ENCODE data around the gene CACNA1C.
"Not testable (repeated sequence)": the region's sequence is repeated elsewhere in the genome, so short reads cannot be mapped to it uniquely, and the experiment has no call there.

CACNA1C gene

DNA sequence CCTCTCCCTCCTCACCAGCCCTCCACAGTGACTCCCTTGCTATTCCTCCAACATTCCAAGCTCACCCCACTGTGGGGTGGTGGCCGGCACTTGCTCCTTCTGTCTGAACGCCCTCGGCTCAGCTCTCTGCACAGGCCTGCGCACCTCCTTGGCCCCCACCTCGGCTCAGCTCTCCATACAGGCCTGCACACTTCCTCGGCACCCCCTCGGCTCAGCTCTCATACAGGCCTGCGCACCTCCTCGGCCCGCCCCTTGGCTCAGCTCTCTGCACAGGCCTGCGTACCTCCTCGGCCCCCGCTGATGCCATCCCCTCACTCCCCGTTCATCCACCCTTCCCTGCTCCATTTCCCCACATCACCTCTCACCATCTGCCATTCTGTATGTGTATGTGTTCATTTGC is 409.3 kb downstream of the CACNA1C start:
- DNase-seq (ENCODE audit: extremely low read depth in 1 of 2, low read depth in 1 of 2): no peak

GRCh38 chr12:2463719-2464118 is 410.9 kb downstream of the CACNA1C start:
- no peak for DNase-seq (ENCODE audit: extremely low read depth in 1 of 2, low read depth in 1 of 2)

DNA sequence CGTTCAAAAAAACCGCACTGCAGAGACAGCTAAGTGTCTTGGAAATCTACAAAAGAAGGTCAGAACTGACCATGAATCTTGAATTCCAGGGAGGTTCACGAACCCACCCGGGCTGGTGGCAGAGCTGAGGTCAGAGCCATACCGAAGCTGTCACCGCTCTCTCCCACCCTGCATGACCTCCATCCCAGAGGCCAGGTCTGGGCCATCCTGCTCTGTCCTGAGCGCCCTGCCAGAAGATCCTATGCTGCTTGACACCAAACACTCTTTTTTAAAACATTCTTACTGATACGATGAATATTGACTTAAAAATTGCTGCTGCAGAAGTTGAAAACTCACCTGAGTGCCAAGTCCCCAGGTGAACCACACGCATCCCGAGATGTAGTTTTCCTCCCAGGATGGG is 412.9 kb downstream of the CACNA1C start:
- DNase-seq (ENCODE audit: extremely low read depth in 1 of 2, low read depth in 1 of 2): no peak

DNA sequence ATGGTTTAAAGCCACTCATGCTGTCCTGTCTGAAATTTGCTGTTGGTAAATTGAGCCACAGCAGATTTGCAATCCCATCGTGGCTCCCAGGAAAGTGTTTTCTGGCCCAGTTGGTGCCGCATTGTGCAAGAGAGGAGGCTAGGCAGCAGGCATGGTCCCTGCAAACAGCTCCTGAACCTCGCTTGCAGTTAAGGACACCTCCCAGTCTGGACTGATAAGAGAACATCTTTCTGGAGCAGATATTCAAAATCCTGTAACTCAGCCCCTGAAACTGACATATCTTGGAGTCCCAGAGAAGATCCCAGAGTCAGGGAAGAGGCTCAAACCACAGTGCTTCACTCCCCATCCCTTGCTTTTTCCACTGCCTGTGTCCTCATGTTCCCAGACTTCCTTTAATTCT is 413.4 kb downstream of the CACNA1C start:
- no peak for DNase-seq (ENCODE audit: extremely low read depth in 1 of 2, low read depth in 1 of 2)

DNA sequence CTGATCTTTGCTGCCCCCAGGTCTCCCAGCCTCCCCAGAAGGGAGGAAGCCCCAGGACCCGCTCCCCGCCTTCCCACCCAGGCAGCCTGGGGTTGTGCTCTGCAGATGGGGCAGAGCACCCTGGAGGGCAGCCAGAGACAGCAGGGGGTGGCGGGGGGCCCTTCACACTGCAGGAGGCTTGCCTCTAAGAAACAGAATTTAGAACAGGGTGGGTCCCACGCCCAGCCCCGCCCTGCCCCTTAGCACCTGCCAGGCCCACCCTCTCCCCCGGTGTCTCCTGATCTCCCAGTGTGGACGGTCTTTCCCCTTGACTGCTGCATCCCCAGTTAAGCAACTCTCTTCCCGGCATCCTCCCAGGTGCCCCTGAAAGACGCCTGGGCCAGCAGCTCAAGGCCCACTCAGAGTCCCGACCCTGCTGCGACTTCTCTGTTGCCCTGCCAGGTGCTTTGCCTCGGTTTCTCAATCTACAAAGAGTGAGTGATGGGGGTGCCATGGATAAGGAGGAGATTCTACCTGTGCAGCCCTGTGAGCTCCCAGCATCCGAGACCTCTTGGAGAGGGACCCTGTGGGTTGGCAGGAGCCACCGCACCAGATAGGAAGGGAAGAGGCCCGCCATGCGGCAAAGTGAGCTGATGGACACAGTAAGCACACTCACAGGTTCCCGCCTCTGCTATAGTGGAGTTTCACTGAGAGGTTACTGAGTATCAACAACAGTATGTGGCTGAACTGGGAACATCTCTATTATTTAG is 414.8 kb downstream of the CACNA1C start:
- DNase-seq (ENCODE audit: extremely low read depth in 1 of 2, low read depth in 1 of 2): no peak

DNA sequence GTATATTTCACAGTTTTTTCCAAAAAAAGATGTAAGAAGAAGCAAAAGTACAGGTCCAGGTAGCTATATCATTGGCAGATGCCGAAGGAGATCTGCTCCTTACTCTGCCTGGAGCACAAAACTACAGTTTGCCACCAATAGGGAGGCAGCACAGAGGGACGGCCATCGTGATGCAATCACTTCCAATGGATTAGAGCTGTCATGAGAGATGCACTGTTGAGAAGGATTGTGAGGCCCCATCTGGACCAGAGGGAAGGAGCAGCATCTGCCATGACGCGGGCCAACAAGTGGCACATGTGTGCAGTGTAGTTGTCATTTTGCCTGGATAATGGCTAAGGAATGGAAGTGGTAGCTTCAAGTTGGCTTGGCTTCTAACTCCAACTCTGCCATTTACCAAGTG is 423.2 kb downstream of the CACNA1C start:
- DNase-seq (ENCODE audit: extremely low read depth in 1 of 2, low read depth in 1 of 2): no peak

- no peak for DNase-seq (ENCODE audit: extremely low read depth in 1 of 2, low read depth in 1 of 2)
Measured at GRCh38 chr12:2477009-2477766, 424.4 kb downstream of the CACNA1C start.

DNA sequence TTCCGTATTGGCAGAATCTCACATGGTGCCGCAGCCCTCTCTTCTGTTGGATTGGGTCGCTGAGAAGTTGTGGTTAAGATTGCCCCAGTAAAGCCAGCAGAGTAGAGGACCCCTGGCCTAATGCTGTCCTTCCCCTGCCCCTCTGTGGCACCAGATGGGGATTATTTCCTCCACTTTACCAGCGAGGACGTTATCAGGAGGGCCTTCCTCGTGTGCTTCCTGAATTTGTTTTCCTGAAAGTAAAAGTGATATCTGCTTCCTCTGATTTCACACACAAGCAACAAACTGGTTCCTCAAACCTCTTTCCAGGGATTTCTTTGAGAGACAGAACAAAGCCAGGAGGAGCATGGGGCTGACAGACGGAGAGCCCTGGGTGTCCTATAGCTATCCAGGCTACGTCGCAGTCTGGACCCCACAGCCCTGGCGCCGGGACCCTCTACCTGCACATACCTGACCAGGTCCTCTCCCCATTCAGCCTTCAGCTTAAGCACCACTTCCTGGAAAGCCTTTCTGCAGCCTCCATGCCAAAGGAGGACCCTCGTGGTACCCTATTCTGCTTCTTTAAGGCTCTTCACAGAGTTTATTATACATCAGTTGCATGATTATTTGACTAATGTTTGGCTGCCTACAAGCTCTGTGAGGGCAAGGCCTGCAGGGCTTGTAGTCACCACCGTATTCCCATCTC is 427.2 kb downstream of the CACNA1C start:
- DNase-seq (ENCODE audit: extremely low read depth in 1 of 2, low read depth in 1 of 2): no peak

DNA sequence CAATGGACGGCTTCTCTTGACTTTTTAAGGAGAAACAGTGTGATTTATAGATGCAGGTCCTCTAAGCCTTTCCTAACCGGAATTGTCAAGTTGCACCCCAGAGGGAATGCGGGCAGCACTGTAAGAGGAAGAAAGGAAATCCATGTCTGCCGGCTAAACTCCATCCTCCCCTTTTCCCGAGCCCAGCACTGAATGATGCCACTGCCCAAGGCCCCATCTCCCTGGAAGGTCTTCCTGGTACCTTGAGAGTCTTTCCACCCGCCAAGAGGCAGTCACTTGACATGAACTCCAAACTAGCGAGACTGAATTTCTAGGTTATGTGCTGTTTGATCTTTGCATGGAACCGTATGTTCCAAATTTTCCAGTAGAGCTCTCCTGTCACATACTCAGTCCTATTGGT is 428.6 kb downstream of the CACNA1C start:
- DNase-seq (ENCODE audit: extremely low read depth in 1 of 2, low read depth in 1 of 2): no peak

- no peak for DNase-seq (ENCODE audit: extremely low read depth in 1 of 2, low read depth in 1 of 2)
Measured at GRCh38 chr12:2481951-2482350, 429.2 kb downstream of the CACNA1C start.

- DNase-seq (ENCODE audit: extremely low read depth in 1 of 2, low read depth in 1 of 2): no peak
Measured at GRCh38 chr12:2482938-2483660, 430.3 kb downstream of the CACNA1C start.

- DNase-seq (ENCODE audit: extremely low read depth in 1 of 2, low read depth in 1 of 2): no peak
Measured at GRCh38 chr12:2483713-2484112, 430.9 kb downstream of the CACNA1C start.

DNA sequence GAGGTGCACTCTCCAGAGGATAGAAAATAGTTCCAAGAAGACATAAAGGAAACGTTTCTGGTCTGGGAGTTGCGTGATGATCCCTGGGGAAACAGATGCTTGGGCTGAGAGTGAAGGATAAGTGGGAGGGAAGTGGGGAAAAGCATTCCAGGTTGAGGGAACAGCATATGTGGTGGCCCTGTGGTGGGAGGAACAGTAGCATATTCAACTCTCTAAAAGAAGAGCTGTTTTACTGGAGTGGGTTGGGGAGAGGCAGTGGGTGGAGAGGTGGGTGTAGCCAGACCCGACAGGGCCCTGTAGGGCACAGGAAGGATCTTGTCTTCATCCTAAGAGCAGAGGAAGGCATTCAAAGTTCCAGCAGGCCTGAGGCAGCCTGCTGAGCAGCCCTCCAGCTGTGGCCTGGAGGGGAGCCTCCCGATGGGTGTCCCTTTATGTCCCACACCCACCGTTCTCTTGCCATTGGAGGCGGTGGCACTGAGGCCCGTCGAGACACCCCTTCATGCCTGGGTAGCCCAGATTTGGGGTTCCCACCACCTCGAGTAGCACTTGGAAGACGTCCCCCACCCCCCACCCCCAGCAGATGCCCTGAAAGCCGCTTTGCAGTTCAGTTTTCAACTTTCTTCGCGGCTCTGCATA is 431.5 kb downstream of the CACNA1C start:
- DNase-seq (ENCODE audit: extremely low read depth in 1 of 2, low read depth in 1 of 2): no peak

DNA sequence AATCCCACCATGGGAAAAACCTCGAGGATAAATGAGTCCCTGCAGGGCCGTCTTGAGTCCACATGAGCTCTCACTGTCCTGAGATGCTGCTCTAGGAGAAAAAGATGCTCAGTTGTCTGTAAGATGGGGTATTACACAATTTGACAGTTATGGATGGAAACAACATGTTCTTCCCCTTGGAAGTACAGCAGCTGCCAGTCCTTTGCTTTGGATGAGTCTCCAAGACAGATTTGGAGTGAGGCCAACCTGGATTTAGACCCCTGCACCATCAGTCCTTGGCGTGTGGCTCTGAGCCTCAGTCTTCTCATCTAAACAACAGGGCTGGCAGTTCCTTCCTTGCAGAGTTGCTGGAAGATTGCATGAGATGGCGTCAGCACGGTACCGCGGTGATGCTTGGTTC is 432.9 kb downstream of the CACNA1C start:
- DNase-seq (ENCODE audit: extremely low read depth in 1 of 2, low read depth in 1 of 2): no peak

GRCh38 chr12:2486796-2487195 is 434.0 kb downstream of the CACNA1C start:
- no peak for DNase-seq (ENCODE audit: extremely low read depth in 1 of 2, low read depth in 1 of 2)

DNA sequence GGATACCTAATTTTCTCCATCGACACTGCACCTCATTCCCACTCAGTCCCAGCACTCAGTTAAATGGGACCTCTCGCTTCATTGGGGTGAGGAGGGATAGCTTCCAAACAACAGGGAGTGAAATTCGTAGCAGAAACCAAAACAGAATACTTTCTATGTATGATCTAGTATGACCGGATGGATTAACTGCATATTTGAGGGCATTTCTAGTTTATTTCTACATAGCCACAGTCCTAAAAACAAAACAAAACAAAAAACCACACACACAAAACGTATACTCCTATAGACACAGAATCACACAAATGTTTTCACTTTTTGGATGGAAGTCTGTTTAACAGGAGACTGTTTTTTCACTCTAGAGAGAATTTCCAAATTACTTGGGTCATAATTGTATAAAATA is 434.5 kb downstream of the CACNA1C start:
- DNase-seq (ENCODE audit: extremely low read depth in 1 of 2, low read depth in 1 of 2): no peak

GRCh38 chr12:2488131-2488530 is 435.3 kb downstream of the CACNA1C start:
- no peak for DNase-seq (ENCODE audit: extremely low read depth in 1 of 2, low read depth in 1 of 2)

DNA sequence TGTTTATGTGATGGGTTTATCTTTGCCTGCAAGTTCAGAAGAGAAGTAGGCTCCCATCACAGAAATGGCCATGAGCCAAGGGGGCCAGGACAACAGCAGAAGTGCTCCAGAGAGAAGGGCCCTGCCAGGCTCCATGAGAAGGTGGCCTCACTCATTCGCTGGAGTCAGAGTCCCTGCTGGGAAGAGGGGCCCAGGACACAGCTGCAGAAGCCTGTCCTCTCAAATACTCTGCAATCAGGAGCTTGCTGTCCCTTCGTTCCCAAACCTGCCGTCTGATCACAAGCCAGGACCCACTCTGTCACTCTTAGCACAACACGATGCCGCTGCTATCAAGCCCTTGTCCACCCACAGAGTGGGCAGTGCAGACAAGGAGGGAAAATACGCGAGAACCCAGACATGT is 435.8 kb downstream of the CACNA1C start:
- no peak for DNase-seq (ENCODE audit: extremely low read depth in 1 of 2, low read depth in 1 of 2)

- no peak for DNase-seq (ENCODE audit: extremely low read depth in 1 of 2, low read depth in 1 of 2)
Measured at GRCh38 chr12:2489275-2489674, 436.5 kb downstream of the CACNA1C start.

DNA sequence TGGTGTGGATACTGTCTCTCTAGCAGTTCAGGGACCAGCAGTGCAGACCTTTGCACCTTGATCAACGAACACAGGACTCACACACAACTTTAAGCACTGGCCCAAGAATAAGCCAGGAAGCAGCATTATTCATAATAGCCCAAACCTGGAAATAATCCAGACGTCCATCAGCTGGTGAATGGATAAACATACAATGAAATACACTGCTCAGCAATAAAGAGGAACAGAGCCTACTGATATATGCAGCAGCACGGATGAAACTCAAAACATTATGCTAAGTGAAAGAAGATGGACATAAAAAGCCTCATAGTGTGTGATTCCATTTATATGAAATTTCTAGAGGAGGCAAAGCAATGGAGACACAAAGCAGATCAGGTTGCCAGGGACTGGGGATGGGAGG is 438.0 kb downstream of the CACNA1C start:
- no peak for DNase-seq (ENCODE audit: extremely low read depth in 1 of 2, low read depth in 1 of 2)

- DNase-seq (ENCODE audit: extremely low read depth in 1 of 2, low read depth in 1 of 2): not testable (repeated sequence)
Measured at GRCh38 chr12:2491349-2491748, 438.6 kb downstream of the CACNA1C start.

Measured in activated CD8-positive, alpha-beta memory T cell treated with anti-CD3 and anti-CD28 coated beads for 1 hour (primary cell).